ENCODE results near the gene USP40.

USP40 gene

GRCh38 chr2:233459426-233459825 lies 107.2 kb downstream of the USP40 start:
- no peak overlapping the region for H3K27ac Mint-ChIP-seq
- H3K4me3 Mint-ChIP-seq, result no peak overlapping the region
- H3K4me1 Mint-ChIP-seq (ENCODE audit: low read depth), result no peaks in the 10 kb centered on the region
- H3K9me3 Mint-ChIP-seq, result no peaks in the 10 kb centered on the region
- peaks cover 100% of the 10 kb centered on the region for H3K36me3 Mint-ChIP-seq (ENCODE audit: low read depth)
- H3K27me3 Mint-ChIP-seq, result no peaks in the 10 kb centered on the region
- intact Hi-C loops (cut with micrococcal nuclease), result no loop called here

GRCh38 chr2:233458826-233459225 lies 107.8 kb downstream of the USP40 start:
- Mint-ChIP-seq H3K27ac (no peak overlapping the region), H3K4me1 (ENCODE audit: low read depth) (no peaks in the 10 kb centered on the region), H3K9me3 (no peaks in the 10 kb centered on the region), H3K27me3 (no peaks in the 10 kb centered on the region), H3K4me3 (no peak overlapping the region), H3K36me3 (ENCODE audit: low read depth) (peaks cover 100% of the 10 kb centered on the region)
- intact Hi-C loops (cut with micrococcal nuclease), result no loop called here

GRCh38 chr2:233458031-233458610 lies 108.5 kb downstream of the USP40 start:
- Mint-ChIP-seq H3K9me3 (no peaks in the 10 kb centered on the region), H3K27me3 (no peaks in the 10 kb centered on the region), H3K27ac (no peak overlapping the region), H3K4me3 (no peak overlapping the region), H3K36me3 (ENCODE audit: low read depth) (peaks cover 100% of the 10 kb centered on the region), H3K4me1 (ENCODE audit: low read depth) (no peaks in the 10 kb centered on the region)
- intact Hi-C loops (cut with micrococcal nuclease), result no loop called here

- Mint-ChIP-seq H3K4me3 (no peak overlapping the region), H3K9me3 (no peaks in the 10 kb centered on the region), H3K27me3 (no peaks in the 10 kb centered on the region), H3K4me1 (ENCODE audit: low read depth) (no peaks in the 10 kb centered on the region), H3K27ac (no peak overlapping the region), H3K36me3 (ENCODE audit: low read depth) (peaks cover 100% of the 10 kb centered on the region)
- intact Hi-C loops (cut with micrococcal nuclease), result no loop called here
Measured at GRCh38 chr2:233457356-233457755, 109.2 kb downstream of the USP40 start.

GRCh38 chr2:233456934-233457333 lies 109.6 kb downstream of the USP40 start:
- H3K4me3 Mint-ChIP-seq, result no peak overlapping the region
- no peaks in the 10 kb centered on the region for H3K9me3 Mint-ChIP-seq
- H3K36me3 Mint-ChIP-seq (ENCODE audit: low read depth), result peaks cover 100% of the 10 kb centered on the region
- no peaks in the 10 kb centered on the region for H3K27me3 Mint-ChIP-seq
- H3K27ac Mint-ChIP-seq, result no peak overlapping the region
- intact Hi-C loops (cut with micrococcal nuclease), result no loop called here
- H3K4me1 Mint-ChIP-seq (ENCODE audit: low read depth), result no peaks in the 10 kb centered on the region

- H3K27me3 Mint-ChIP-seq, result no peaks in the 10 kb centered on the region
- H3K4me1 Mint-ChIP-seq (ENCODE audit: low read depth), result no peaks in the 10 kb centered on the region
- no peak overlapping the region for H3K27ac Mint-ChIP-seq
- intact Hi-C loops (cut with micrococcal nuclease), result no loop called here
- peaks cover 95% of the 10 kb centered on the region for H3K36me3 Mint-ChIP-seq (ENCODE audit: low read depth)
- no peaks in the 10 kb centered on the region for H3K9me3 Mint-ChIP-seq
- H3K4me3 Mint-ChIP-seq, result no peak overlapping the region
Measured at GRCh38 chr2:233456111-233456510, 110.5 kb downstream of the USP40 start.

- no peaks in the 10 kb centered on the region for H3K9me3 Mint-ChIP-seq
- H3K27ac Mint-ChIP-seq, result no peak overlapping the region
- H3K4me1 Mint-ChIP-seq (ENCODE audit: low read depth), result no peaks in the 10 kb centered on the region
- no peaks in the 10 kb centered on the region for H3K27me3 Mint-ChIP-seq
- peaks cover 95% of the 10 kb centered on the region for H3K36me3 Mint-ChIP-seq (ENCODE audit: low read depth)
- no peak overlapping the region for H3K4me3 Mint-ChIP-seq
- intact Hi-C loops (cut with micrococcal nuclease), result no loop called here
Measured at GRCh38 chr2:233455491-233455890, 111.1 kb downstream of the USP40 start.

GRCh38 chr2:233455006-233455405 lies 111.6 kb downstream of the USP40 start:
- Mint-ChIP-seq H3K27me3 (no peaks in the 10 kb centered on the region), H3K4me1 (ENCODE audit: low read depth) (no peaks in the 10 kb centered on the region), H3K9me3 (no peaks in the 10 kb centered on the region), H3K27ac (no peak overlapping the region), H3K4me3 (no peak overlapping the region), H3K36me3 (ENCODE audit: low read depth) (peaks cover 95% of the 10 kb centered on the region)
- intact Hi-C loops (cut with micrococcal nuclease), result no loop called here

GRCh38 chr2:233453916-233454315 lies 112.7 kb downstream of the USP40 start:
- no peak overlapping the region for H3K27ac Mint-ChIP-seq
- H3K4me1 Mint-ChIP-seq (ENCODE audit: low read depth), result no peaks in the 10 kb centered on the region
- intact Hi-C loops (cut with micrococcal nuclease), result no loop called here
- peaks cover 95% of the 10 kb centered on the region for H3K36me3 Mint-ChIP-seq (ENCODE audit: low read depth)
- no peaks in the 10 kb centered on the region for H3K27me3 Mint-ChIP-seq
- no peaks in the 10 kb centered on the region for H3K9me3 Mint-ChIP-seq
- H3K4me3 Mint-ChIP-seq, result no peak overlapping the region

GRCh38 chr2:233453111-233453915 lies 113.3 kb downstream of the USP40 start:
- Mint-ChIP-seq H3K4me3 (no peak overlapping the region), H3K36me3 (ENCODE audit: low read depth) (peaks cover 95% of the 10 kb centered on the region), H3K27me3 (no peaks in the 10 kb centered on the region), H3K27ac (peak overlapping the region; percentile 13), H3K9me3 (no peaks in the 10 kb centered on the region), H3K4me1 (ENCODE audit: low read depth) (no peaks in the 10 kb centered on the region)
- intact Hi-C loops (cut with micrococcal nuclease), result no loop called here

GRCh38 chr2:233451950-233452349 lies 114.6 kb downstream of the USP40 start:
- no peaks in the 10 kb centered on the region for H3K27me3 Mint-ChIP-seq
- no peaks in the 10 kb centered on the region for H3K9me3 Mint-ChIP-seq
- peaks cover 95% of the 10 kb centered on the region for H3K36me3 Mint-ChIP-seq (ENCODE audit: low read depth)
- intact Hi-C loops (cut with micrococcal nuclease), result no loop called here
- H3K4me3 Mint-ChIP-seq, result no peak overlapping the region
- no peaks in the 10 kb centered on the region for H3K4me1 Mint-ChIP-seq (ENCODE audit: low read depth)
- no peak overlapping the region for H3K27ac Mint-ChIP-seq

GRCh38 chr2:233450864-233451575 lies 115.6 kb downstream of the USP40 start:
- intact Hi-C loops (cut with micrococcal nuclease), result no loop called here
- Mint-ChIP-seq H3K36me3 (ENCODE audit: low read depth) (peaks cover 95% of the 10 kb centered on the region), H3K4me1 (ENCODE audit: low read depth) (no peaks in the 10 kb centered on the region), H3K27ac (no peak overlapping the region), H3K27me3 (no peaks in the 10 kb centered on the region), H3K4me3 (no peak overlapping the region), H3K9me3 (no peaks in the 10 kb centered on the region)

GRCh38 chr2:233449921-233450863 lies 116.4 kb downstream of the USP40 start:
- H3K27ac Mint-ChIP-seq, result no peak overlapping the region
- no peak overlapping the region for H3K4me3 Mint-ChIP-seq
- H3K36me3 Mint-ChIP-seq (ENCODE audit: low read depth), result peaks cover 95% of the 10 kb centered on the region
- no peaks in the 10 kb centered on the region for H3K4me1 Mint-ChIP-seq (ENCODE audit: low read depth)
- intact Hi-C loops (cut with micrococcal nuclease), result no loop called here
- no peaks in the 10 kb centered on the region for H3K27me3 Mint-ChIP-seq
- H3K9me3 Mint-ChIP-seq, result no peaks in the 10 kb centered on the region
